ENCODE measurements around the gene ITPRID1. TPM values are rescaled to one million over a fixed set of nuclear protein-coding genes. Genes with fewer than 3 reads are reported as not detected.

Gene ITPRID1
- total RNA-seq, 6 donors from 2014 or later = 0.10 to 0.30 (median 0.17) TPM; not detected in 3

DNA sequence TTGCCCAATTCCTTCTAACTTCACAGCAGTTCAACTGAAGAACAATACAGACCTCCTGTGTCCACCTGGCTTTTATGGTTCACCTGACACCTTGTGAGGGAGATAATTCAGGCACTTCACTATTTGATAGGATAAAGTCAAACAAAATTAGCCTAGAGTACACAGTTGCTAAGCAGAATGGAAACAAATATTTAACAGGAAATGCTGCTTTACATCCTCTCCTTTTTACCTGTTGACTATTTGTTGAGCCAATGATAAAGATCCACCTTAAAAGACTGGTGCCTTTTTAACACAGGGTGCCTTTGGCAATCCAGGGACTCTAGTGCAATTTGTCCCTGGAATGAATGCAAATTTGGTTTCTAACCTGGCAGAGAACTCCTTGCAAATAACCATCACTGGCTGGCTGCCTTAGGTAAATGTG lies 39.8 kb downstream of the ITPRID1 start:
- no peak overlapping the region for H3K27ac ChIP-seq
- ATAC-seq (ENCODE audit: low FRiP score in 2 of 2) (no peak), DNase-seq (no peak)
- no peak for TF ChIP-seq POLR2AphosphoS5 (IDR thresholded peaks at IDR 0.05)
- no peak for TF ChIP-seq EP300 (IDR thresholded peaks at IDR 0.05)
- TF ChIP-seq, protein P1, sequence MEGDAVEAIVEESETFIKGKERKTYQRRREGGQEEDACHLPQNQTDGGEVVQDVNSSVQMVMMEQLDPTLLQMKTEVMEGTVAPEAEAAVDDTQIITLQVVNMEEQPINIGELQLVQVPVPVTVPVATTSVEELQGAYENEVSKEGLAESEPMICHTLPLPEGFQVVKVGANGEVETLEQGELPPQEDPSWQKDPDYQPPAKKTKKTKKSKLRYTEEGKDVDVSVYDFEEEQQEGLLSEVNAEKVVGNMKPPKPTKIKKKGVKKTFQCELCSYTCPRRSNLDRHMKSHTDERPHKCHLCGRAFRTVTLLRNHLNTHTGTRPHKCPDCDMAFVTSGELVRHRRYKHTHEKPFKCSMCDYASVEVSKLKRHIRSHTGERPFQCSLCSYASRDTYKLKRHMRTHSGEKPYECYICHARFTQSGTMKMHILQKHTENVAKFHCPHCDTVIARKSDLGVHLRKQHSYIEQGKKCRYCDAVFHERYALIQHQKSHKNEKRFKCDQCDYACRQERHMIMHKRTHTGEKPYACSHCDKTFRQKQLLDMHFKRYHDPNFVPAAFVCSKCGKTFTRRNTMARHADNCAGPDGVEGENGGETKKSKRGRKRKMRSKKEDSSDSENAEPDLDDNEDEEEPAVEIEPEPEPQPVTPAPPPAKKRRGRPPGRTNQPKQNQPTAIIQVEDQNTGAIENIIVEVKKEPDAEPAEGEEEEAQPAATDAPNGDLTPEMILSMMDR (IDR thresholded peaks at IDR 0.05) = no peak
- no peak for TF ChIP-seq POLR2A (IDR thresholded peaks at IDR 0.05)
- H3K36me3 ChIP-seq = no peaks in the 10 kb centered on the region
- no peaks in the 10 kb centered on the region for H3K9me3 ChIP-seq
- H3K27me3 ChIP-seq = no peaks in the 10 kb centered on the region
- no peak overlapping the region for H3K4me3 ChIP-seq
- H3K4me1 ChIP-seq = peaks cover 0 to 4% (median 0%) of the 10 kb centered on the region in 4 donors

DNA sequence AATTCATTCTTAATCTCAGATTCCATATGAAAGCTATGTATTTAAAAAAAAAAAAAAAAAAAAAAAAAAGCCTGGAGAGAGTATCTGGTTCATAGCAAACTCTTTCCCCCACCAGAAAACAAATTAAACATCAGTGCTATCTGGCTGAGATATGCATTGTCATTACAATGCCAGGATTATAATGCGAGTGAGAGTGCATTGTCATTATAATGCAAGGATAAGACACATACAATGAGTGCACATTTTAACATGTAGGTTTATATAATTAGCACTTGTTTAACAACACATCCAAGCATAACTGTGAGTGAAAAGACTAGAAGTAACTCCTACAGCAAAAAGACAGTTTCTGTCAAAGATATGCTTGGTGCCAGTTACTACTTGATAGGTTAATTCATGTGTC lies 48.1 kb downstream of the ITPRID1 start:
- 89 to 93% methylated on average over 1 of the region's 1 CpG for WGBS, 2 donors
- no peaks in the 10 kb centered on the region for H3K4me1 ChIP-seq
- no peak for DNase-seq

DNA sequence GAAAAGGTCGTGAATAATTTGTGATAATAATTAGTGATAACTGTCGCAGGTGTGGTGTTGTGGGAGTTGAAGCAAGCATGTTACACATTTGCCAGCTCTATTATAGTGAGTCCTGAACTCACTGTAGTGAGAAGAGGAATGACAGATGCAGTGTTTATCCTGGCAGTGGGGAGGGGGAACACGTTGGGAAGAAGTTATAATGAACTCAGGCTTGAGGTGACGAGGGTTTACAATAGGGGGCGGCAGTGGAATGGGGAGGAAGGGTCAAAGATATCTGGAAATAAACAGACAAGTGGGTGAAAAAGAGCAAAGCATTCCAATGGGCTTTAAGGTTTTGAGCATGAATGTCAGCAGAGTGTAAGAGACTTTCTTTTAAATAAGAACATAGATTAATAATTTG lies 49.6 kb downstream of the ITPRID1 start:
- WGBS, 2 donors = 44 to 53% methylated on average over 5 of the region's 5 CpGs
- no peak overlapping the region for H3K27ac ChIP-seq

More for the DNA sequence above, 48.1 kb downstream of the ITPRID1 start:
- no peak for ATAC-seq (ENCODE audit: low FRiP score in 2 of 2)
- Histone ChIP-seq H3K27ac (no peak overlapping the region), H3K9me3 (no peaks in the 10 kb centered on the region), H3K27me3 (no peaks in the 10 kb centered on the region), H3K36me3 (no peaks in the 10 kb centered on the region), H3K4me3 (no peak overlapping the region)
- TF ChIP-seq POLR2AphosphoS5 (IDR thresholded peaks at IDR 0.05) = no peak
- TF ChIP-seq EP300 (IDR thresholded peaks at IDR 0.05) = no peak
- TF ChIP-seq, protein P1 (IDR thresholded peaks at IDR 0.05) = no peak
- no peak for TF ChIP-seq POLR2A (IDR thresholded peaks at IDR 0.05)

DNA sequence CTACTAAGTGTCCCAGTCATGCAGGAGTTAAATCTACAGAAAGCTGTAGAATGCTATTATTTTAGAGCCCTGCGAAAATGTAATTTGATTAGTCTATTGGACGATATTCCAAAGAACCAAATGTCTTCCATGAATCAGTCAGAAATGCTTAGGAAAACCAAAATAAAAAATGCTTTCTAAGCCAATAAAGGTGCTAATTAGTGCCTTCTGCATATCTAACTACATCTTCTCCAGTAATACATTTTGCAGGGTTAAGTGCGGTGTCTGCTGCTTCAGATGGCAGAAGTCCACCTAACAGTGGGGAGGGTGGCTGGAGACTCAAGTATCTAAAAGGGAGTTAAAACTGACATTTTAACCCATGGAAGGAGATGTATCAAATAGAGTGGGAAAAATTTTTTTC lies 50.1 kb downstream of the ITPRID1 start:
- Histone ChIP-seq H3K27ac (no peak overlapping the region), H3K9me3 (no peaks in the 10 kb centered on the region), H3K4me3 (no peak overlapping the region), H3K4me1 (no peaks in the 10 kb centered on the region), H3K36me3 (no peaks in the 10 kb centered on the region), H3K27me3 (no peaks in the 10 kb centered on the region)
- DNase-seq (no peak), ATAC-seq (ENCODE audit: low FRiP score in 2 of 2) (no peak)
- WGBS, 2 donors = 67 to 78% methylated on average over 3 of the region's 3 CpGs
- TF ChIP-seq EP300 (IDR thresholded peaks at IDR 0.05) = no peak
- TF ChIP-seq POLR2AphosphoS5 (IDR thresholded peaks at IDR 0.05) = no peak
- TF ChIP-seq POLR2A (IDR thresholded peaks at IDR 0.05) = no peak
- TF ChIP-seq, protein P1 (IDR thresholded peaks at IDR 0.05) = no peak

More for the DNA sequence above, 49.6 kb downstream of the ITPRID1 start:
- Histone ChIP-seq H3K36me3 (no peaks in the 10 kb centered on the region), H3K9me3 (no peaks in the 10 kb centered on the region), H3K4me3 (no peak overlapping the region), H3K4me1 (no peaks in the 10 kb centered on the region), H3K27me3 (no peaks in the 10 kb centered on the region)
- no peak for ATAC-seq (ENCODE audit: low FRiP score in 2 of 2)
- TF ChIP-seq, protein P1 (IDR thresholded peaks at IDR 0.05) = no peak
- no peak for TF ChIP-seq EP300 (IDR thresholded peaks at IDR 0.05)
- no peak for DNase-seq

- no peak overlapping the region for H3K4me3 ChIP-seq
Observed at GRCh38 chr7:31564661-31565060, 50.8 kb downstream of the ITPRID1 start.

More at GRCh38 chr7:31564661-31565060, 50.8 kb downstream of the ITPRID1 start:
- Histone ChIP-seq H3K27ac (no peak overlapping the region), H3K9me3 (no peaks in the 10 kb centered on the region), H3K36me3 (no peaks in the 10 kb centered on the region), H3K4me1 (no peaks in the 10 kb centered on the region), H3K27me3 (no peaks in the 10 kb centered on the region)
- 78 to 81% methylated on average over 5 of the region's 5 CpGs for WGBS, 2 donors
- ATAC-seq (ENCODE audit: low FRiP score in 2 of 2) (no peak), DNase-seq (no peak)
- no peak for TF ChIP-seq POLR2A (IDR thresholded peaks at IDR 0.05)
- TF ChIP-seq, protein P1 (IDR thresholded peaks at IDR 0.05) = no peak
- TF ChIP-seq POLR2AphosphoS5 (IDR thresholded peaks at IDR 0.05) = no peak
- TF ChIP-seq EP300 (IDR thresholded peaks at IDR 0.05) = no peak

Data from upper lobe of left lung (tissue), 6 donors.